DMS79 (cell line): ENCODE results near the gene AIMP2.
A peak's percentile ranks its signal among the peaks of the same experiment; 100 is the strongest.
"Not testable (repeated sequence)": the region's sequence is repeated elsewhere in the genome, so short reads cannot be mapped to it uniquely, and the experiment has no call there.

Experiments
- DNase-seq: peaks from one replicate; lab custom pipeline; 2025; lab: John Stamatoyannopoulos, UW

AIMP2 gene

GRCh38 chr7:6008668-6009611 lies at the start of gene AIMP2, which contains the start of gene PMS2:
Gene AIMP2, plus strand, starts transcription at chr7:6009272. Its CDS starts 92 bp downstream, at chr7:6009364.
Gene PMS2, minus strand, starts transcription at chr7:6009049. Its CDS starts 30 bp downstream, at chr7:6009019.
- DNase-seq: peak; percentile 98

GRCh38 chr7:5963205-5963604 lies 45.9 kb upstream of the AIMP2 start:
- not testable (repeated sequence) for DNase-seq

- DNase-seq: not testable (repeated sequence)
Observed at GRCh38 chr7:5963810-5964209, 45.3 kb upstream of the AIMP2 start.

GRCh38 chr7:5970347-5970911 lies 38.6 kb upstream of the AIMP2 start, which contains the start of gene RSPH10B:
Gene RSPH10B, minus strand, starts transcription at chr7:5970689. Its CDS starts 3,573 bp downstream, at chr7:5967116.
- not testable (repeated sequence) for DNase-seq

GRCh38 chr7:5973580-5973979 lies 35.5 kb upstream of the AIMP2 start:
- DNase-seq: not testable (repeated sequence)

- not testable (repeated sequence) for DNase-seq
Observed at GRCh38 chr7:5979680-5980314, 29.3 kb upstream of the AIMP2 start.

GRCh38 chr7:5987061-5987460 lies 22.0 kb upstream of the AIMP2 start:
- not testable (repeated sequence) for DNase-seq

GRCh38 chr7:5997210-5997808 lies 11.8 kb upstream of the AIMP2 start:
- DNase-seq: peak; percentile 51

- no peak for DNase-seq
Observed at GRCh38 chr7:6007386-6007785, 1.7 kb upstream of the AIMP2 start.

GRCh38 chr7:6007835-6008590 lies 1.1 kb upstream of the AIMP2 start:
- DNase-seq: not testable (repeated sequence)

GRCh38 chr7:6010370-6010769 lies 1.3 kb downstream of the AIMP2 start:
- not testable (repeated sequence) for DNase-seq

GRCh38 chr7:6011541-6011940 lies 2.5 kb downstream of the AIMP2 start:
- DNase-seq: no peak

- DNase-seq: no peak
Observed at GRCh38 chr7:6012355-6013104, 3.5 kb downstream of the AIMP2 start.

- DNase-seq: peak; percentile 90
Observed at GRCh38 chr7:6015917-6016652, 7.0 kb downstream of the AIMP2 start.

GRCh38 chr7:6016653-6016966 lies 7.5 kb downstream of the AIMP2 start:
- DNase-seq: no peak

GRCh38 chr7:6020371-6021286 lies 11.6 kb downstream of the AIMP2 start:
- peak; percentile 37 for DNase-seq

GRCh38 chr7:6022707-6023106 lies 13.6 kb downstream of the AIMP2 start:
- DNase-seq: no peak

- DNase-seq: no peak
Observed at GRCh38 chr7:6023974-6024435, 14.9 kb downstream of the AIMP2 start.
